Sigmoid colon (tissue), 7 donors: ENCODE data around the gene MBOAT1. TPM values are rescaled to one million over a fixed set of nuclear protein-coding genes. Genes with fewer than 3 reads are reported as not detected.

Source experiments
- DNase-seq: peaks from one replicate; pipeline ENCODE4 v3.0.0-alpha.2; 2019
- H3K27ac ChIP-seq, 4 donors: fragments of 200-600 bp; sonication (generic); one replicate each; pipeline ENCODE4 v1.5.1; 2016 to 2019; ENCODE audit warnings: mild to moderate bottlenecking in 1 of 4
- H3K27me3 ChIP-seq, 3 donors: fragments of 200-600 bp; sonication (generic); one replicate each; pipeline ENCODE4 v1.5.1; 2019; ENCODE audit warnings: mild to moderate bottlenecking in 1 of 3
- H3K36me3 ChIP-seq, 4 donors: fragments of 200-600 bp; sonication (generic); one replicate each; pipeline ENCODE4 v1.5.1; 2016 to 2019
- H3K4me1 ChIP-seq, 4 donors: fragments of 200-600 bp; sonication (generic); one replicate each; pipeline ENCODE4 v1.5.1; 2017 to 2019
- H3K4me3 ChIP-seq, 4 donors: fragments of 200-600 bp; sonication (generic); one replicate each; pipeline ENCODE4 v1.5.1; 2017 to 2019; ENCODE audit warnings: mild to moderate bottlenecking in 2 of 4, moderate library complexity in 1 of 4
- H3K9me3 ChIP-seq, 4 donors: fragments of 200-600 bp in 3 of 4; sonication (generic) in 3 of 4; one replicate each; pipeline versions ENCODE4 v1.5.1 to v1.6.1; 2013 to 2019
- CTCF ChIP-seq, 4 experiments: fragments of 450-650 bp in 3 of 4; fragments of 200-600 bp in 1 of 4; IDR thresholded peaks; one replicate each; pipeline ENCODE4 v1.5.1; 2016 to 2019; ENCODE audit warnings: antibody characterized with exemption in 4 of 4, mild to moderate bottlenecking in 3 of 4, moderate library complexity in 2 of 4
- EP300 ChIP-seq, 4 donors: sonication (generic); formaldehyde crosslinking; IDR thresholded peaks; one replicate each; pipeline ENCODE4 v1.6.1; 2017; ENCODE audit warnings: antibody characterized with exemption in 4 of 4
- POLR2A ChIP-seq, 2 donors: fragments of 450-650 bp; IDR thresholded peaks; one replicate each; pipeline ENCODE4 v1.6.1; 2016; ENCODE audit warnings: antibody characterized with exemption in 2 of 2, mild to moderate bottlenecking in 2 of 2, moderate library complexity in 2 of 2
- POLR2AphosphoS5 ChIP-seq, 4 donors: sonication (generic); formaldehyde crosslinking; IDR thresholded peaks; one replicate each; pipeline ENCODE4 v1.6.1; 2017; ENCODE audit warnings: antibody characterized with exemption in 4 of 4
- WGBS, 2 donors: extraction: QIAGEN DNeasy Blood & Tissue Kit; methylation state at CpG; one replicate each; pipeline ENCODE4 v1.1.7; 2013; 5-methylcytosine and 5-hydroxymethylcytosine counted together
- intact Hi-C: fragments of 100-400 bp; cut with DNase I; formaldehyde crosslinking; loops from one replicate; pipeline ENCODE4 v1.15.1; 2023
- polyA plus RNA-seq, 3 donors: library from polyadenylated mRNA; stranded (reverse); fragments of 200-250 nt; gene quantifications; one replicate each; pipeline ENCODE4 v1.2.3, GENCODE V29; 2013
- total RNA-seq, 4 donors: library from RNA; depleted of rRNA; stranded (reverse); fragments of >200 nt; gene quantifications; one replicate each; pipeline ENCODE4 v1.1.0, GENCODE V29; 2016
- donor health status: healthy with polysubstance abuse.
- donor health status: Bipolar disorder and iron deficiency.
- donor health status: healthy.

The MBOAT1 gene
- total and polyA plus RNA-seq, 7 donors: 2.4 to 16.6 (median 10.7) TPM

- no peaks in the 10 kb centered on the region for H3K27me3 ChIP-seq
- H3K27ac ChIP-seq: no peak overlapping the region
- no peaks in the 10 kb centered on the region for H3K9me3 ChIP-seq
- H3K4me3 ChIP-seq: no peak overlapping the region
- intact Hi-C loops: no loop called here
- H3K36me3 ChIP-seq: peaks cover 0 to 20% (median 2%) of the 10 kb centered on the region in 4 donors
- no peaks in the 10 kb centered on the region for H3K4me1 ChIP-seq
- 53 to 74% methylated on average over 3 of the region's 3 CpGs for WGBS, 2 donors
- TF ChIP-seq POLR2A (IDR thresholded peaks at IDR 0.05) (no peak), POLR2AphosphoS5 (IDR thresholded peaks at IDR 0.05) (no peak), CTCF (IDR thresholded peaks at IDR 0.05) (no peak), EP300 (IDR thresholded peaks at IDR 0.05) (no peak)
- no peak for DNase-seq
Measured at GRCh38 chr6:20137240-20137639, 75.0 kb downstream of the MBOAT1 start.

- Histone ChIP-seq H3K9me3 (no peaks in the 10 kb centered on the region), H3K36me3 (peaks cover 0 to 7% (median 2%) of the 10 kb centered on the region in 4 donors), H3K4me1 (peaks cover 0 to 6% (median 0%) of the 10 kb centered on the region in 4 donors), H3K27me3 (no peaks in the 10 kb centered on the region), H3K4me3 (no peak overlapping the region), H3K27ac (no peak overlapping the region)
- TF ChIP-seq EP300 (IDR thresholded peaks at IDR 0.05) (no peak), CTCF (IDR thresholded peaks at IDR 0.05) (no peak), POLR2AphosphoS5 (IDR thresholded peaks at IDR 0.05) (no peak), POLR2A (IDR thresholded peaks at IDR 0.05) (no peak)
- intact Hi-C loops: no loop called here
- no peak for DNase-seq
- 33 to 64% methylated on average over 6 of the region's 6 CpGs for WGBS, 2 donors
Measured at GRCh38 chr6:20135677-20136268, 76.5 kb downstream of the MBOAT1 start.

DNA sequence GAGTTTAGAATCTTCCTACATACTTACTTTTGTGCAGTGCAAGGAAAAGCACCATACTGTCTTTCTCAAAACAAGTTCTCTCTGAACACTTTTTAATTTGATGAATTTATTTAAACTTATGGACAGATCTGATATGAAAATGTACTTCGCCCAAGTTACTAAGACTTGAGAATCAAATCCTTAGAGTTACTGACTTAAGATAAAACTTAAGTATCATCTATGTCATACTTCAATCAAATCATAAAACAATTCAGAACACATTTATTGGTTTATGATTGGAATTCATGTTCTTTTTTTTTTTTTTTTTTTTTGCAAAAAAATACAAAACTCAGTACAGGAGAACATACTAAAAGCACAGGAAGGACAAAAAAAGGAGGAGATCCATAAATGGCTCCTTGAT lies 77.7 kb downstream of the MBOAT1 start:
- DNase-seq: no peak
- TF ChIP-seq EP300 (IDR thresholded peaks at IDR 0.05) (no peak), POLR2A (IDR thresholded peaks at IDR 0.05) (no peak), CTCF (IDR thresholded peaks at IDR 0.05) (no peak), POLR2AphosphoS5 (IDR thresholded peaks at IDR 0.05) (no peak)
- WGBS, 2 donors: 20 to 67% methylated on average over 1 of the region's 1 CpG
- no peak overlapping the region for H3K4me3 ChIP-seq
- no peak overlapping the region for H3K27ac ChIP-seq
- peaks cover 0 to 5% (median 0%) of the 10 kb centered on the region in 4 donors for H3K36me3 ChIP-seq
- intact Hi-C loops: no loop called here
- no peaks in the 10 kb centered on the region for H3K9me3 ChIP-seq
- peaks cover 0 to 14% (median 2%) of the 10 kb centered on the region in 4 donors for H3K4me1 ChIP-seq
- no peaks in the 10 kb centered on the region for H3K27me3 ChIP-seq

GRCh38 chr6:20129290-20130088 lies 82.8 kb downstream of the MBOAT1 start:
- H3K36me3 ChIP-seq: peaks cover 0 to 1% (median 0%) of the 10 kb centered on the region in 4 donors
- no peaks in the 10 kb centered on the region for H3K27me3 ChIP-seq
- H3K9me3 ChIP-seq: no peaks in the 10 kb centered on the region
- TF ChIP-seq EP300 (IDR thresholded peaks at IDR 0.05) (no peak), POLR2AphosphoS5 (IDR thresholded peaks at IDR 0.05) (no peak), POLR2A (IDR thresholded peaks at IDR 0.05) (no peak), CTCF (IDR thresholded peaks at IDR 0.05) (no peak)
- DNase-seq: no peak
- H3K4me3 ChIP-seq: no peak overlapping the region
- 84 to 87% methylated on average over 7 of the region's 7 CpGs for WGBS, 2 donors
- intact Hi-C loops: no loop called here
- H3K4me1 ChIP-seq: peaks cover 0 to 44% (median 20%) of the 10 kb centered on the region in 4 donors
- H3K27ac ChIP-seq: peak overlapping the region in 3 of 4 donors; percentile 23 to 52 (median 31)
